Measurements from ENCODE around the gene TRIM9. TPM values are rescaled to one million over a fixed set of nuclear protein-coding genes. Genes with fewer than 3 reads are reported as not detected.
"Not testable (repeated sequence)": the region's sequence is repeated elsewhere in the genome, so short reads cannot be mapped to it uniquely, and the experiment has no call there.

Gene TRIM9
- total RNA-seq, 3 donors from 2014 or later = 0.72 to 8.7 (median 3.9) TPM

DNA sequence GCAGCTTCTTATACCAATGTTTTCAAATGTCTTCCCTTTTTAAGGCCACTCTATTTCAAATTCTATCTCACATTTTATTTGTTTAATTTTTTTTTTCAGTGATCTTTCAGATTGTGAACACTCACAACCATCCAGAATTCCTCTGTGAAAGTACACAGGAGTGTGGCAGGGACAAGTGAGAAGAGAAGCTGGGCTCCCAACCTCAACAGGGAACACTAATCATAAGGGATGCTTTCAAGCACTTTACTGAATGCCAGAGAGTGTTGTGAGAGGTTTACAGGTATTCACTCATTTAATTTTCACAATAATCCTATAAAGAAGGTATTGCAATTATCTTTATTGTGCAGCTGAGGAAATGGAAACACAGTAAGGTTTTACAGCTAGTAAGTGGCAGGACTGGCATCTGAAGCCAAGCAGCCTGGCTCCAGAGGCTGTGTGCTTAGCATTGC lies 90.5 kb downstream of the TRIM9 start:
- peak; percentile 82 for ATAC-seq
- Histone ChIP-seq H3K9me3 (no peaks in the 10 kb centered on the region), H3K4me3 (no peak overlapping the region), H3K36me3 (ENCODE audit: low read depth) (no peaks in the 10 kb centered on the region), H3K4me1 (ENCODE audit: low read depth) (no peaks in the 10 kb centered on the region)
- TF ChIP-seq, protein P1, sequence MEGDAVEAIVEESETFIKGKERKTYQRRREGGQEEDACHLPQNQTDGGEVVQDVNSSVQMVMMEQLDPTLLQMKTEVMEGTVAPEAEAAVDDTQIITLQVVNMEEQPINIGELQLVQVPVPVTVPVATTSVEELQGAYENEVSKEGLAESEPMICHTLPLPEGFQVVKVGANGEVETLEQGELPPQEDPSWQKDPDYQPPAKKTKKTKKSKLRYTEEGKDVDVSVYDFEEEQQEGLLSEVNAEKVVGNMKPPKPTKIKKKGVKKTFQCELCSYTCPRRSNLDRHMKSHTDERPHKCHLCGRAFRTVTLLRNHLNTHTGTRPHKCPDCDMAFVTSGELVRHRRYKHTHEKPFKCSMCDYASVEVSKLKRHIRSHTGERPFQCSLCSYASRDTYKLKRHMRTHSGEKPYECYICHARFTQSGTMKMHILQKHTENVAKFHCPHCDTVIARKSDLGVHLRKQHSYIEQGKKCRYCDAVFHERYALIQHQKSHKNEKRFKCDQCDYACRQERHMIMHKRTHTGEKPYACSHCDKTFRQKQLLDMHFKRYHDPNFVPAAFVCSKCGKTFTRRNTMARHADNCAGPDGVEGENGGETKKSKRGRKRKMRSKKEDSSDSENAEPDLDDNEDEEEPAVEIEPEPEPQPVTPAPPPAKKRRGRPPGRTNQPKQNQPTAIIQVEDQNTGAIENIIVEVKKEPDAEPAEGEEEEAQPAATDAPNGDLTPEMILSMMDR (IDR thresholded peaks at IDR 0.05) = no peak
- DNase-seq = no peak
- intact Hi-C loops (cut with DNase I, micrococcal nuclease) = no loop called here

DNA sequence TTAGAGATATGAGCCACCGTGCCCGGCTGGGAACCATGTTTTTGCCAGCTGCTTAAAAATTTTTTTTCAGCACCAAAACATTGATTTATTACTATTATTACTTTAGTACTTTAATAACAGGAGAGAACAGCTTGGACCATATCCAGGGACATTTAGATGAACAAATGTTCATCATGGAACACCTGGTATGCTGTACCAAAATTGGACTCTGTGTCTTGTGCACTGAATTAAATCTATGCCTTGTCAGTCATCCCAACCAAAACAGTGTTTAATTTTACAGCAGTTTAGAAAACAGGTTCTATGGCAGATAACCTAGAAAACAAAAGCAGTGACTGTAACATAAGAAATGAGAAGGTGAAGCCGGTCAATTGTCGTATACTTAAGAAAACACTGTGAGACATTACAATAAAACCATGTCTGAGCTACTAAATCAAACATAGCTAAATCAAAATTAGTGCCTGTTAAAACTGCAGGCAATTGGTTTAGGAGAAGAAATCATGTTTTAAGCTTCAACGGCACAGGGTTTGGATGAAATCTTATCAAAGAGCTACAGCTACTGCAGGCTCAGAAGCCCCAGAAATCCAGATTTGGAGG lies 92.4 kb downstream of the TRIM9 start:
- TF ChIP-seq, protein P1 (IDR thresholded peaks at IDR 0.05) = no peak
- no peaks in the 10 kb centered on the region for H3K4me1 ChIP-seq (ENCODE audit: low read depth)
- intact Hi-C loops (cut with DNase I, micrococcal nuclease) = no loop called here
- ATAC-seq (no peak), DNase-seq (no peak)
- H3K9me3 ChIP-seq = no peaks in the 10 kb centered on the region
- no peak overlapping the region for H3K4me3 ChIP-seq
- no peaks in the 10 kb centered on the region for H3K36me3 ChIP-seq (ENCODE audit: low read depth)

DNA sequence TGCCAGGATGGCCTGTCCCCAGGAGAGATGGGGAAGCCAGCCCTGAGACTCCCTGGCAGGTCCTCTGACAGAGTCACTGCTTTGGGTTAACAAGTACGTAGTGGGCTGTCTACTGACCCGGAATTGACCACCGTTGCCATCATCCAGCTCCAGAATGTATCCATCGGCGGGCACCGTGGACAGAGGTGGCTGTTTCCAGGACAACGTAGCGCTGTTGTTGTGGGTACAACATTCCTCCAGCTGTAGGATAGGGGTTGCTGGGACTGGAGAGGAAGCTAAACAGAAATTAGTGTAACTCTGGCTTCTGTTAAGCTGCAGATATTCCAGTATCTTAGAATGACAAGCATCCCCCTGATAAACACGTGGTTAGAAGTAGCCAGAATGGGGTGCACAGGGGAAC lies 94.3 kb downstream of the TRIM9 start:
- intact Hi-C loops (cut with DNase I, micrococcal nuclease) = no loop called here
- TF ChIP-seq, protein P1 (IDR thresholded peaks at IDR 0.05) = no peak
- ATAC-seq (no peak), DNase-seq (no peak)
- Histone ChIP-seq H3K4me1 (ENCODE audit: low read depth) (no peaks in the 10 kb centered on the region), H3K36me3 (ENCODE audit: low read depth) (no peaks in the 10 kb centered on the region), H3K9me3 (no peaks in the 10 kb centered on the region), H3K4me3 (no peak overlapping the region)

DNA sequence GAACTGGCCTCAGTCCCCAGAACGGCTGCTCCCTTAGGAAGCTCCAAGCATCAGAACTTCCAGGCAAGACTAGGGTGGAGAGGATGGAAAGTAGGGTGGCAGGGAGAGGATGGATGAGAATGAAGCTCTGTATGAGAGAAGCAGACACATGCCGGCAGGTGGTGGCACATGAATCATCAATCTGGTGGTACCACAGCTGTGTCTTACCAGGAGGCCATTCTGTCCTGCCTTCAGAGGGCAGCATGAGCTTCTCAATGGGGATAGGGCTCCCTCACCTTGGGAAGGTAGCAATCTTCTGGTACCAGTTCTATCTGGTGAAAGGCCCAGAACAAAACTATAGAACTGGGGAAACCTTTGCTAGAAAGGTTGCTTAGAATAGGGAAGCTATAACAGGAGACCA lies 95.2 kb downstream of the TRIM9 start:
- no peaks in the 10 kb centered on the region for H3K4me1 ChIP-seq (ENCODE audit: low read depth)
- intact Hi-C loops (cut with DNase I, micrococcal nuclease) = no loop called here
- DNase-seq = no peak
- H3K4me3 ChIP-seq = no peak overlapping the region
- TF ChIP-seq, protein P1 (IDR thresholded peaks at IDR 0.05) = no peak
- no peaks in the 10 kb centered on the region for H3K9me3 ChIP-seq
- H3K36me3 ChIP-seq (ENCODE audit: low read depth) = no peaks in the 10 kb centered on the region
- ATAC-seq = no peak

DNA sequence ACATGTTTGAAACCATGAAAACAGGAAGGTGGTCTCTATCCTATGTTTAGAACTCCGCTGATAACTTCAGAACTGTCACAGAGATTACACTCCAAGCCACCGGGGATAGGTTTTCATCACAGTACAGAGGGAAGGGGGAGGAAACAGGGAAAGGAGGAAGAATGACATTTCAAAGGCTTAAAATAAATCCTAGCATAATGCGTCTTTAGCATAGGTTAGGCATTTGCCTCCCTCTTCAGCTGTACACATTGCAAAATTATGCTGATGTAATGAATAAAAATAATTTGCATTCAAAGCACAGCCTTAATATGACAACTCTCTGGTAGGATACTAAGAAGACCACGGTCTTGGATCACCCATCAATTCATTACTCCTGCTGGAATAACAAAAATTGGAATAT lies 96.3 kb downstream of the TRIM9 start:
- ATAC-seq = no peak
- Histone ChIP-seq H3K4me1 (ENCODE audit: low read depth) (no peaks in the 10 kb centered on the region), H3K4me3 (no peak overlapping the region), H3K9me3 (no peaks in the 10 kb centered on the region), H3K36me3 (ENCODE audit: low read depth) (no peaks in the 10 kb centered on the region)
- TF ChIP-seq, protein P1 (IDR thresholded peaks at IDR 0.05) = no peak
- no peak for DNase-seq
- intact Hi-C loops (cut with DNase I, micrococcal nuclease) = no loop called here

DNA sequence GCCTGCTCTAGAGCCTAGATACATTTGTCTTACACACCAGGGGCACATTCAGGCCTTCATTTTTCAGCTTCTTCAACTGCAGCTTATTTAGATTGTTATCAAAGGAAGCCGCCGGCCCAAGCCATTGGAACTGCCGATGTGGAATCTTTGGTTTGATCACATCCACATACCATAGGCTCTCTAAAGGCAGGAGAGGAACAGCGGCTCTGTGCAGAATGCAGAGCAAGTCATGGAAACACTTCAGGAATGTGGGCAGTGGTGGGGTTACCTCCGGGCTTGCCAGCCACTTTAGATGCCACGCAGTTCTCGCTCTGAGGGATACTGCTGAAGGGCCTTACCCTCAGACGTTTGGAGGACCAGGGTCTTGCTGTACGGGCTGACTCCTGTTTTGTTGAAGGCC lies 97.2 kb downstream of the TRIM9 start:
- DNase-seq (no peak), ATAC-seq (no peak)
- intact Hi-C loops (cut with DNase I, micrococcal nuclease) = no loop called here
- H3K4me1 ChIP-seq (ENCODE audit: low read depth) = no peaks in the 10 kb centered on the region
- no peaks in the 10 kb centered on the region for H3K36me3 ChIP-seq (ENCODE audit: low read depth)
- H3K4me3 ChIP-seq = no peak overlapping the region
- no peaks in the 10 kb centered on the region for H3K9me3 ChIP-seq
- TF ChIP-seq, protein P1 (IDR thresholded peaks at IDR 0.05) = no peak

DNA sequence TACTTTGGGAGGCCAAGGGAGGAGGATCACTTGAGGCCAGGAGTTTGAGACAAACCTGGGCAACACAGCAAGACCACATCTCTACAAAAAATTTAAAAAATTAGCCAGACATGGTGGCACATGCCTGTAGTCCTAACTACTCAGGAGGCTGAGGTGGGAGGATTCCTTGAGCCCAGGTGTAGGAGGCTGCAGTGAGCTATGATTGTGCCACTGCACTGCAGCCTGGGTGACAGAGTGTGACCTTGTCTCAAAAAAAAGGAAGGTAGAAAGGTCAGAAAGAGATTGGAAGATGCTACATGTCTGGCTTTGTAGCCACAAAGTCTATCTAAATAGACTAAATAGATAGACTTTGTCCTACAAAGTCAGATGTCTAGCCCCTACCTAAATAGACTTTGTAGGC lies 100.7 kb downstream of the TRIM9 start:
- ATAC-seq; H3K36me3 ChIP-seq (ENCODE audit: low read depth); intact Hi-C loops (cut with DNase I, micrococcal nuclease); DNase-seq; H3K4me1 ChIP-seq (ENCODE audit: low read depth); H3K9me3 ChIP-seq; H3K4me3 ChIP-seq: not testable (repeated sequence)

All from mucosa of descending colon (tissue), 3 donors.